ENCODE results near the gene AFMID.

AFMID gene

DNA sequence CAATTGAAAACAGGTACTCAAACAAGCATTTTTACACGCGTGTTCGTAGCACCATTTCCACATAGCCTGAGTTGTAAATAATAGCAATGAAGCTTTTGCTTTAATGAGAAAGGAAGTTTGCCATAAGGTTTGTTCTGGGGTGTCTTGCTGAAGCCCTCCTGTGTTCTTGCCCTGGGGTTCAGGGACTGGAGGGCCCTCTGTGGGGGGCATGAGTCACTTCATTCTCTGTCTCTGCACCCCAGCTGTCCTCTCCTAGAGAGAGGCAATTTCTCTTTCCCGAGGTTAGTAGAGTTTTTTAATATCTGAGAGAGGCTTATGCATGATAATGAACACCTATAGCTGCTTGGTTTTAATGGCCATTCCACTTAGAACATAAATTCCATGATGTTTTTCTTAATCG, 9.6 kb downstream of the AFMID start:
- Histone ChIP-seq H3K4me3 (ENCODE audit: low read length) (no peak overlapping the region), H3K27me3 (ENCODE audit: insufficient read depth, low read length) (no peaks in the 10 kb centered on the region), H3K27ac (ENCODE audit: low read length) (no peak overlapping the region), H3K9ac (ENCODE audit: low read depth, low read length) (no peak overlapping the region), H3K4me1 (ENCODE audit: insufficient read depth, low read length) (peaks cover 16% of the 10 kb centered on the region; the same call in 1 of the 2 replicates), H3K36me3 (ENCODE audit: insufficient read depth, low read depth, low read length) (peaks cover 36% of the 10 kb centered on the region), H3K9me3 (ENCODE audit: insufficient read depth, low read depth, low read length) (no peaks in the 10 kb centered on the region)

GRCh38 chr17:78197147-78197832, 10.1 kb downstream of the AFMID start:
- Histone ChIP-seq H3K4me1 (ENCODE audit: insufficient read depth, low read length) (peaks cover 16% of the 10 kb centered on the region; the same call in 1 of the 2 replicates), H3K27me3 (ENCODE audit: insufficient read depth, low read length) (no peaks in the 10 kb centered on the region), H3K4me3 (ENCODE audit: low read length) (no peak overlapping the region; the same call in 1 of the 2 replicates), H3K9me3 (ENCODE audit: insufficient read depth, low read depth, low read length) (no peaks in the 10 kb centered on the region), H3K27ac (ENCODE audit: low read length) (no peak overlapping the region), H3K36me3 (ENCODE audit: insufficient read depth, low read depth, low read length) (peaks cover 32% of the 10 kb centered on the region), H3K9ac (ENCODE audit: low read depth, low read length) (no peak overlapping the region)

- H3K9ac ChIP-seq (ENCODE audit: low read depth, low read length): no peak overlapping the region
- no peaks in the 10 kb centered on the region for H3K9me3 ChIP-seq (ENCODE audit: insufficient read depth, low read depth, low read length)
- H3K4me3 ChIP-seq (ENCODE audit: low read length): no peak overlapping the region
- peaks cover 33% of the 10 kb centered on the region for H3K36me3 ChIP-seq (ENCODE audit: insufficient read depth, low read depth, low read length)
- no peak overlapping the region for H3K27ac ChIP-seq (ENCODE audit: low read length)
- H3K4me1 ChIP-seq (ENCODE audit: insufficient read depth, low read length): peaks cover 16% of the 10 kb centered on the region; the same call in 1 of the 2 replicates
- H3K27me3 ChIP-seq (ENCODE audit: insufficient read depth, low read length): no peaks in the 10 kb centered on the region
Observed at GRCh38 chr17:78200451-78200850, 13.3 kb downstream of the AFMID start.

- H3K36me3 ChIP-seq (ENCODE audit: insufficient read depth, low read depth, low read length): peaks cover 22% of the 10 kb centered on the region
Observed at GRCh38 chr17:78202666-78203065, 15.5 kb downstream of the AFMID start.

DNA sequence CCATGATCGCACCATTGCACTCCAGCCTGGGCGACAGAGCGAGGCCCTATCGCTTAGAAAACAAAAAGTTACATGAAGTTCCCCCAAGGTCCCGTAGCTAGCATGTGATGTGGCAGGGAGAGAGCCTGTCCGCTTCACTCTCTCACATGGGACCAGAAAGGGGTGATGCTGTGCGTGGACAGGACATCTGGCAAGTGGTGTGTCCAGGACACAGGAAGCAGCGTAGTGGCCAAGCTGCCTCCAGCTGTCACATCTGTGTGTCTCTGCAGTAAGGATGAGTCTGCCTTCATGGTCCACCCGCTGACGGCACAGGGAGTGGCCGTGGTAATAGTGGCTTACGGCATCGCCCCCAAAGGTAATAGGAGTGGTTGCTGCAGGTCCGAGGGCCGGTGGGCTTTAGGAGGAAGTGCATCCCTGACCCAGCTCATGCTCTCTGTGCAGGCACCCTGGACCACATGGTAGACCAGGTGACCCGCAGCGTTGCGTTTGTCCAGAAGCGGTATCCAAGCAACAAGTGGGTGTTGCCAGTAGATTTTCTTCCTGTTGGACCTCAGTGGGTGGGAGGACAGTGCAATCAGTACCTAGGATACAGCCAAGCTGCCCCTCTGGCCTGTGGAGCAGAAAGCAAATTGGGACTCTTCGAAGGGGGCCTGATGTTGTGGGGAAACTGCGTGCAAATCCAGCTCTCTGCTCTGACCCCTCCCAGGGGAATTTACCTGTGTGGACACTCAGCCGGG, 17.4 kb downstream of the AFMID start:
- H3K4me3 ChIP-seq (ENCODE audit: low read length): no peak overlapping the region
- no peaks in the 10 kb centered on the region for H3K27me3 ChIP-seq (ENCODE audit: insufficient read depth, low read length)
- H3K9me3 ChIP-seq (ENCODE audit: insufficient read depth, low read depth, low read length): no peaks in the 10 kb centered on the region
- no peaks in the 10 kb centered on the region for H3K4me1 ChIP-seq (ENCODE audit: insufficient read depth, low read length)
- no peak overlapping the region for H3K27ac ChIP-seq (ENCODE audit: low read length)
- peaks cover 17% of the 10 kb centered on the region; the same call in 1 of the 2 replicates for H3K36me3 ChIP-seq (ENCODE audit: insufficient read depth, low read depth, low read length)
- H3K9ac ChIP-seq (ENCODE audit: low read depth, low read length): no peak overlapping the region

More at GRCh38 chr17:78202666-78203065, 15.5 kb downstream of the AFMID start:
- H3K9ac ChIP-seq (ENCODE audit: low read depth, low read length): no peak overlapping the region
- no peaks in the 10 kb centered on the region for H3K9me3 ChIP-seq (ENCODE audit: insufficient read depth, low read depth, low read length)
- H3K27me3 ChIP-seq (ENCODE audit: insufficient read depth, low read length): no peaks in the 10 kb centered on the region
- H3K4me1 ChIP-seq (ENCODE audit: insufficient read depth, low read length): 0 out of 2 replicates have a peak, but pooled peaks cover 5% of the 10 kb centered on the region
- H3K27ac ChIP-seq (ENCODE audit: low read length): no peak overlapping the region
- H3K4me3 ChIP-seq (ENCODE audit: low read length): no peak overlapping the region

GRCh38 chr17:78205124-78205775, 18.1 kb downstream of the AFMID start:
- Histone ChIP-seq H3K4me3 (ENCODE audit: low read length) (no peak overlapping the region), H3K9me3 (ENCODE audit: insufficient read depth, low read depth, low read length) (no peaks in the 10 kb centered on the region), H3K9ac (ENCODE audit: low read depth, low read length) (no peak overlapping the region), H3K27ac (ENCODE audit: low read length) (no peak overlapping the region), H3K36me3 (ENCODE audit: insufficient read depth, low read depth, low read length) (peaks cover 17% of the 10 kb centered on the region; the same call in 1 of the 2 replicates), H3K27me3 (ENCODE audit: insufficient read depth, low read length) (no peaks in the 10 kb centered on the region), H3K4me1 (ENCODE audit: insufficient read depth, low read length) (no peaks in the 10 kb centered on the region)

GRCh38 chr17:78206298-78206697, 19.1 kb downstream of the AFMID start:
- Histone ChIP-seq H3K27ac (ENCODE audit: low read length) (no peak overlapping the region), H3K9ac (ENCODE audit: low read depth, low read length) (no peak overlapping the region), H3K4me1 (ENCODE audit: insufficient read depth, low read length) (no peaks in the 10 kb centered on the region), H3K27me3 (ENCODE audit: insufficient read depth, low read length) (no peaks in the 10 kb centered on the region), H3K36me3 (ENCODE audit: insufficient read depth, low read depth, low read length) (peaks cover 17% of the 10 kb centered on the region; the same call in 1 of the 2 replicates), H3K9me3 (ENCODE audit: insufficient read depth, low read depth, low read length) (no peaks in the 10 kb centered on the region), H3K4me3 (ENCODE audit: low read length) (no peak overlapping the region)

DNA sequence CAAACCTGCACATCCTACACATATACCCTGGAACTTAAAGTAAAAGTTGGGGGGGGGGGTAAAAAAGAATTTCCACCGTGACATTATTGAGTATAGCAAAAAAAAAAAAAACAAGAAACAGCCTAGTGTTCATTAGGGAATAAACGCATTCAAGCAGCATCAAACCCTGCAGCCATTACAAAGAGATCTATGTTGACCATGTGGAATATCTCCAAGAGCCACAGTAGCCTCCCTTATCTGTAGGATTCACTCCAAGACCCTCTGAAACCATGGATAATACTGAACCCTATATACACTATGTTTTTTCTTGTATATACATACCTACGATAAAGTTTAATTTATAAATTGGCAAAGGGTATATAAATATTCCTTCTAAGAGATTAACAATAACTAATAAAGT, 21.3 kb downstream of the AFMID start:
- no peaks in the 10 kb centered on the region for H3K9me3 ChIP-seq (ENCODE audit: insufficient read depth, low read depth, low read length)

DNA sequence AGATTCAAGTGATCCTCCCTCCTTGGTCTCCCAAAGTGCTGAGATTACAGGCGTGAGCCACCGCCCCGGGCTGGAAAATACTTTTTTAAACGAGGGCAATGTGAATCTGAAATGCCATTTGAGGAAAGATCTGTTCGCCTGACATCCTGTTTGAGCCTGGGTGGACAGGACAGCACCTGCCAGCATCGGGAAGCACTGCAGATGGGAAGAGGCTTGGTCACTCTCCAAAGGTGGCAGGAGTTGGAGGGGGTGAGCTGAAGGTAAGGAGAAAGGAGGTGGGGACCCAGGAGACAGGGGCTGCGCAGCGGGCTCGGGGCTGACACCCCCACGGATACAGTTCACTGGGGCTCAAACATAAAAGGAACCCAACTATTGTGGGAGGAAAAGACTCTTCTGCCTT, 22.9 kb downstream of the AFMID start:
- Histone ChIP-seq H3K36me3 (ENCODE audit: insufficient read depth, low read depth, low read length) (0 out of 2 replicates have a peak, but pooled peaks cover 2% of the 10 kb centered on the region), H3K4me1 (ENCODE audit: insufficient read depth, low read length) (no peaks in the 10 kb centered on the region; the same call in 1 of the 2 replicates), H3K27ac (ENCODE audit: low read length) (no peak overlapping the region), H3K4me3 (ENCODE audit: low read length) (no peak overlapping the region), H3K9ac (ENCODE audit: low read depth, low read length) (no peak overlapping the region), H3K27me3 (ENCODE audit: insufficient read depth, low read length) (no peaks in the 10 kb centered on the region), H3K9me3 (ENCODE audit: insufficient read depth, low read depth, low read length) (no peaks in the 10 kb centered on the region)

More for the DNA sequence above, 21.3 kb downstream of the AFMID start:
- H3K4me3 ChIP-seq (ENCODE audit: low read length): no peak overlapping the region
- H3K27ac ChIP-seq (ENCODE audit: low read length): no peak overlapping the region
- H3K27me3 ChIP-seq (ENCODE audit: insufficient read depth, low read length): no peaks in the 10 kb centered on the region
- no peak overlapping the region for H3K9ac ChIP-seq (ENCODE audit: low read depth, low read length)
- peaks cover 14% of the 10 kb centered on the region; the same call in 1 of the 2 replicates for H3K36me3 ChIP-seq (ENCODE audit: insufficient read depth, low read depth, low read length)
- no peaks in the 10 kb centered on the region for H3K4me1 ChIP-seq (ENCODE audit: insufficient read depth, low read length)

GRCh38 chr17:78211032-78211431, 23.9 kb downstream of the AFMID start:
- Histone ChIP-seq H3K9ac (ENCODE audit: low read depth, low read length) (no peak overlapping the region), H3K27me3 (ENCODE audit: insufficient read depth, low read length) (no peaks in the 10 kb centered on the region), H3K27ac (ENCODE audit: low read length) (no peak overlapping the region), H3K36me3 (ENCODE audit: insufficient read depth, low read depth, low read length) (peaks cover 4% of the 10 kb centered on the region; the same call in 1 of the 2 replicates), H3K9me3 (ENCODE audit: insufficient read depth, low read depth, low read length) (no peaks in the 10 kb centered on the region), H3K4me1 (ENCODE audit: insufficient read depth, low read length) (peaks cover 4% of the 10 kb centered on the region; the same call in 1 of the 2 replicates), H3K4me3 (ENCODE audit: low read length) (no peak overlapping the region)

GRCh38 chr17:78214016-78214705, 27.0 kb downstream of the AFMID start, which contains the start of gene BIRC5:
TSS of gene BIRC5 (plus strand) at chr17:78214253. CDS start at chr17:78214317, 64 bp downstream.
- Histone ChIP-seq H3K9me3 (ENCODE audit: insufficient read depth, low read depth, low read length) (no peaks in the 10 kb centered on the region), H3K4me1 (ENCODE audit: insufficient read depth, low read length) (peaks cover 4% of the 10 kb centered on the region; the same call in 1 of the 2 replicates), H3K9ac (ENCODE audit: low read depth, low read length) (peak within 1 kb of the TSS; percentile 85), H3K27ac (ENCODE audit: low read length) (peak within 1 kb of the TSS; percentile 18), H3K4me3 (ENCODE audit: low read length) (peak within 1 kb of the TSS; percentile 92), H3K27me3 (ENCODE audit: insufficient read depth, low read length) (no peaks in the 10 kb centered on the region), H3K36me3 (ENCODE audit: insufficient read depth, low read depth, low read length) (peaks cover 22% of the 10 kb centered on the region)
